Spleen (tissue), 13 donors: Measurements from ENCODE around the gene CPLX1. TPM values are rescaled to one million over a fixed set of nuclear protein-coding genes. Genes with fewer than 3 reads are reported as not detected.

Experiments
- DNase-seq: peaks from one replicate; pipeline ENCODE4 v3.0.0-alpha.2; 2020
- H3K27ac ChIP-seq, 8 donors: fragments of 200-600 bp; sonication (generic) in 7 of 8; 1 replicate in 4 of 8; 2 replicates in 4 of 8; pipeline versions ENCODE4 v1.5.0 to v1.8.0; 2016 to 2021; ENCODE audit warnings: inconsistent platforms in 4 of 8, mild to moderate bottlenecking in 4 of 8, moderate library complexity in 1 of 8
- H3K27me3 ChIP-seq, 7 donors: fragments of 200-600 bp; sonication (generic) in 6 of 7; replicated peaks in 1 of 7; 1 replicate in 4 of 7; 2 replicates in 3 of 7; pipeline versions ENCODE4 v1.5.0 to v1.8.0; 2016 to 2021; ENCODE audit warnings: inconsistent platforms in 3 of 7, mild to moderate bottlenecking in 1 of 7
- H3K36me3 ChIP-seq, 6 donors: fragments of 200-600 bp; sonication (generic) in 5 of 6; 1 replicate in 4 of 6; 2 replicates in 2 of 6; pipeline versions ENCODE4 v1.5.0 to v1.8.0; 2016 to 2021; ENCODE audit warnings: inconsistent platforms in 2 of 6
- H3K4me1 ChIP-seq, 6 donors: fragments of 200-600 bp; sonication (generic) in 5 of 6; 1 replicate in 3 of 6; 2 replicates in 3 of 6; pipeline versions ENCODE4 v1.5.0 to v1.8.0; 2016 to 2021; ENCODE audit warnings: inconsistent platforms in 3 of 6
- H3K4me3 ChIP-seq, 8 donors: fragments of 200-600 bp; sonication (generic) in 7 of 8; 1 replicate in 4 of 8; 2 replicates in 4 of 8; pipeline versions ENCODE4 v1.5.0 to v1.8.0; 2016 to 2021; ENCODE audit warnings: inconsistent platforms in 4 of 8, mild to moderate bottlenecking in 4 of 8, moderate library complexity in 2 of 8
- H3K9me3 ChIP-seq, 8 donors: fragments of 200-600 bp; sonication (generic) in 7 of 8; 1 replicate in 4 of 8; 2 replicates in 4 of 8; pipeline versions ENCODE4 v1.5.0 to v1.8.0; 2016 to 2021; ENCODE audit warnings: inconsistent platforms in 4 of 8
- POLR2A ChIP-seq, 3 donors: fragments of 450-650 bp; IDR thresholded peaks; one replicate each; pipeline ENCODE4 v1.5.1; 2017; ENCODE audit warnings: antibody characterized with exemption in 3 of 3, mild to moderate bottlenecking in 1 of 3
- POLR2AphosphoS5 ChIP-seq, 3 donors: sonication (generic); formaldehyde crosslinking; IDR thresholded peaks; one replicate each; pipeline ENCODE4 v1.5.1; 2017; ENCODE audit warnings: antibody characterized with exemption in 3 of 3
- WGBS, 5 donors: extraction: QIAGEN DNeasy Blood & Tissue Kit in 3 of 5; methylation state at CpG; one replicate each; pipeline versions ENCODE4 v1.1.5 to v1.1.7; 2013 to 2018; 5-methylcytosine and 5-hydroxymethylcytosine counted together
- intact Hi-C: fragments of 100-400 bp; cut with DNase I; formaldehyde crosslinking; loops from one replicate; pipeline ENCODE4 v1.15.0; 2023; ENCODE audit warnings: low total_unique reads
- long read RNA-seq, 2 donors: transcript quantifications; one replicate each; lab custom pipeline, GENCODE V29; 2026
- polyA plus RNA-seq, 3 donors: library from polyadenylated mRNA; stranded (reverse); fragments of 200-250 nt; gene quantifications; one replicate each; pipeline ENCODE4 v1.2.1, GENCODE V29; 2013
- total RNA-seq, 7 donors: library from RNA; depleted of rRNA in 3 of 7; stranded (reverse); fragments of >200 nt in 3 of 7; fragmentation: NEBNext Ultra II Directional in 4 of 7; extraction: Animal tissue kit (Norgen Biotek cat#: 25700) in 4 of 7; gene quantifications; one replicate each; pipeline versions ENCODE4 v1.1.0 to v1.2.1, GENCODE V29; 2016 to 2021
- TF ChIP-seq, protein P1 (sequence below), 11 experiments: fragments of 200-600 bp in 7 of 11; fragments of 450-650 bp in 4 of 11; sonication (generic) in 4 of 11; IDR thresholded peaks in 8 of 11; conservative IDR thresholded peaks in 3 of 11; 1 replicate in 7 of 11; 2 replicates in 4 of 11; pipeline versions ENCODE4 v1.4.0 to v1.8.0; 2016 to 2021; ENCODE audit warnings: antibody characterized with exemption in 11 of 11, inconsistent platforms in 4 of 11, mild to moderate bottlenecking in 1 of 11
- donor health status: healthy with polysubstance abuse.
- donor health status: DM: no; HTN: no; CAD: no; lungs with moderate emphysema.
- donor health status: DM: no; HTN: no; CAD: no.
- donor health status: Bipolar disorder and iron deficiency.
- donor health status: healthy.
- donor health status: DM: no; HTN: no; CAD: no.
- donor health status: DM: yes; HTN: yes; CAD: no.

The CPLX1 gene
- 10 to 100 TPM in 4 of 7 donors, 1 to 10 TPM in 3; 1.3 to 20.7 (median 12.4) TPM for total RNA-seq
- 10 to 100 TPM in 2 of 3 donors, 1 to 10 TPM in 1; 5.1 to 12.3 (median 10.7) TPM for polyA plus RNA-seq
- long read RNA-seq, donor 1, partial matches to known transcripts: 0 of 1 reads
- long read RNA-seq, donor 1, other reads (novel, unspliced or antisense): 0 of 1 reads
- long read RNA-seq, donor 2, partial matches to known transcripts: 0 of 1 reads
- long read RNA-seq, donor 2, other reads (novel, unspliced or antisense): 0 of 1 reads

DNA sequence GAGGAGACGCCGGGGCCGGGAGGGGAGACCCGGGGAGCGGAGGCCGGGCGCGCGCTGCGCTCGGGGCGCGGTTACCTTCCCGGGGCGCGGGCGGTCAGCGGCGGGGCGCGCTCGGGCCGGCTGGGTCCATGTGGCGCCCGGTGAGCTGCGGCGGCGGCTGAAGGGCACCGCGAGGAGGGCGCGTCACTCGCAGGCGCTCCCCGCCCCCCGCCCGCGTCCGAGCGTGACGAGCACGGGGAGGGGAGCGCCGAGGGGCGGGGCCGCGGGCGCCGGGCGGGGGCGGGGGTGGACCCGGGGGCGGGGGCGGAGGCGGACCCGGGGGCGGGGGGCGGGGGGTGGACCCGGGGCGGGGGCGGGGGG lies at the start of gene CPLX1:
TSS of gene CPLX1 (minus strand) at position 159 of the 360 bp plus-strand sequence. CDS start 1,607 bp downstream, outside the sequence.
- peaks cover 0 to under 1% (median 0%) of the 10 kb centered on the region in 8 donors for H3K9me3 ChIP-seq
- H3K36me3 ChIP-seq: no peaks in the 10 kb centered on the region
- no peak within 1 kb of the TSS for H3K27ac ChIP-seq
- H3K27me3 ChIP-seq: peaks cover 7 to 98% (median 65%) of the 10 kb centered on the region in 7 donors
- no peak for DNase-seq
- H3K4me1 ChIP-seq: peaks cover 0 to 26% (median 20%) of the 10 kb centered on the region in 6 donors
- H3K4me3 ChIP-seq: peak within 1 kb of the TSS in 7 of 8 donors; percentile 15 to 65 (median 41)
- intact Hi-C loops: no loop called here
- 0 to 5% (median 1%) methylated on average over 1 to 56 of the region's 61 CpGs for WGBS, 5 donors
- TF ChIP-seq POLR2A (IDR thresholded peaks at IDR 0.05) (no peak), POLR2AphosphoS5 (IDR thresholded peaks at IDR 0.05) (no peak)
- TF ChIP-seq, protein P1, sequence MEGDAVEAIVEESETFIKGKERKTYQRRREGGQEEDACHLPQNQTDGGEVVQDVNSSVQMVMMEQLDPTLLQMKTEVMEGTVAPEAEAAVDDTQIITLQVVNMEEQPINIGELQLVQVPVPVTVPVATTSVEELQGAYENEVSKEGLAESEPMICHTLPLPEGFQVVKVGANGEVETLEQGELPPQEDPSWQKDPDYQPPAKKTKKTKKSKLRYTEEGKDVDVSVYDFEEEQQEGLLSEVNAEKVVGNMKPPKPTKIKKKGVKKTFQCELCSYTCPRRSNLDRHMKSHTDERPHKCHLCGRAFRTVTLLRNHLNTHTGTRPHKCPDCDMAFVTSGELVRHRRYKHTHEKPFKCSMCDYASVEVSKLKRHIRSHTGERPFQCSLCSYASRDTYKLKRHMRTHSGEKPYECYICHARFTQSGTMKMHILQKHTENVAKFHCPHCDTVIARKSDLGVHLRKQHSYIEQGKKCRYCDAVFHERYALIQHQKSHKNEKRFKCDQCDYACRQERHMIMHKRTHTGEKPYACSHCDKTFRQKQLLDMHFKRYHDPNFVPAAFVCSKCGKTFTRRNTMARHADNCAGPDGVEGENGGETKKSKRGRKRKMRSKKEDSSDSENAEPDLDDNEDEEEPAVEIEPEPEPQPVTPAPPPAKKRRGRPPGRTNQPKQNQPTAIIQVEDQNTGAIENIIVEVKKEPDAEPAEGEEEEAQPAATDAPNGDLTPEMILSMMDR (IDR thresholded peaks at IDR 0.05 in 8 of 11, conservative IDR thresholded peaks at IDR 0.05 in 3 of 11): no peak

DNA sequence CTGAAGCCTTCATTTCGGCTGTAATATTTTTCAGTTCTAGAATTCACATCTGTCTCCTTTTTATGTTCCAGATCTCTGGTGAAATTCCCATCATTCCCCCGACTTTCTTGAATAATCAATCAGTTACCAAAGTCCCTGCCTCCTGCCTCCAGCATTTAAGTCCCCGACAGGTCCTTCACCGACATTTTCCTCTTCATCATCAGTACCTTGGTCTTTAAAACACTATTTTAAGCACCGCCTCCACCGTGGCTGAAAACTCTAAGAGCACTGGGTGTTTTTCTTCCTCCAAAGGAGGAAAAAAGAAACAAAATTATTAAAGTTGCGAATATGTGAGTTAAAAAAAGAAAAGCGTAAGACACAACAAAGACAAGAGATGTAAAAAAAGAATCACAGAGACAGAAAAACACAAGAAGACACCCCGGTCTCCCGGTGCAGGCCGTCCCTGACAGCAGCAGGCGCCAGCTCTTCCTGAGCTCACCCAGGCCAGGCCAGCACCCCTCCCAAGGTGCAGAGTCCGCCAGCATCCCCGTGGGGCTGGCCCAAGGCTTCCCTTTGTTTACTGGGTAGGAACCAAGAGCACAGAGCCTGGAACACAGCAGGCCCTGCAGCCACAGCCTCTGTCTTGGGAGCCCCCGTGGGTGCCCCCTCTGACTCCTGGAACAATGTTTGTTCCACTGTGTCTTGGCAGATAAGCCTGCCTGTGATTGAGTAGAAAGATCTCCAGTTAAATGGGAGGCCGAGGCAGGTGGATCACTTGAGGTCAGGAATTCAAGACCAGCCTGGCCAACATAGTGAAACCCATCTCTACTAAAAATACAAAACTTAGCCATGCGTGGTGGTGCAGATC lies 49.3 kb upstream of the CPLX1 start:
- intact Hi-C loops: no loop called here
- Histone ChIP-seq H3K4me3 (no peak overlapping the region), H3K9me3 (no peaks in the 10 kb centered on the region), H3K27ac (no peak overlapping the region), H3K27me3 (no peaks in the 10 kb centered on the region), H3K36me3 (peaks cover 7 to 100% (median 87%) of the 10 kb centered on the region in 6 donors), H3K4me1 (peaks cover 0 to 17% (median 0%) of the 10 kb centered on the region in 6 donors)
- TF ChIP-seq POLR2AphosphoS5 (IDR thresholded peaks at IDR 0.05): peak in 1 of 3 donors; percentile 16
- TF ChIP-seq, protein P1 (IDR thresholded peaks at IDR 0.05 in 8 of 11, conservative IDR thresholded peaks at IDR 0.05 in 3 of 11): no peak
- 89 to 95% (median 92%) methylated on average over 17 of the region's 17 CpGs for WGBS, 5 donors
- DNase-seq: no peak

DNA sequence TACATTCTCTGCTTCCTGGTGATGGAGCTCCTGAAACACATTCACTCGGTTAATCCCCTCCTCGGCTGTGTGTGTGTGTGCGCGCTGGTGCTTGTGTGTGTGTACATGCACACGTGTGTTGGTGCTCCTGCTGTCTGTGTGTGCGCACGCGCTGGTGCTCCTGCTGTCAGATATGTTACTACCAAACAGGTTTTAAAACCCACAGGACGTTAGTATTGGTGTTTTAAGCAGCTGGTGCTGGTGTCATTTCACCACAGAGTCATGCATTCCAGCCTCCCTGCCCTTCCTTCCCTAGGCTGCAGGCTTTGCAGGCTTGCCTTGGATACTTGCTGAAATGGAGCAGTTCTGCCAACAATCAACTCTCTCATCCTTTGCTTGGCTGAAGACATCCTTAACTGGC lies 48.1 kb upstream of the CPLX1 start:
- no peak overlapping the region for H3K4me3 ChIP-seq
- H3K4me1 ChIP-seq: peaks cover 0 to 10% (median 0%) of the 10 kb centered on the region in 6 donors
- 91 to 96% (median 95%) methylated on average over 9 of the region's 9 CpGs for WGBS, 5 donors
- H3K9me3 ChIP-seq: no peaks in the 10 kb centered on the region
- no peak overlapping the region for H3K27ac ChIP-seq
- no peaks in the 10 kb centered on the region for H3K27me3 ChIP-seq
- H3K36me3 ChIP-seq: peaks cover 9 to 100% (median 86%) of the 10 kb centered on the region in 6 donors
- TF ChIP-seq POLR2A (IDR thresholded peaks at IDR 0.05): no peak
- TF ChIP-seq, protein P1 (IDR thresholded peaks at IDR 0.05 in 8 of 11, conservative IDR thresholded peaks at IDR 0.05 in 3 of 11): no peak
- no peak for TF ChIP-seq POLR2AphosphoS5 (IDR thresholded peaks at IDR 0.05)
- intact Hi-C loops: no loop called here
- no peak for DNase-seq
